Stomach smooth muscle (tissue), 2 donors: ENCODE data around the gene SLC27A4.

ENCODE experiments used
- H3K27ac ChIP-seq: one replicate; pipeline ENCODE4 v1.7.0; 2013; ENCODE audit warnings: mild to moderate bottlenecking, low read length, inconsistent platforms
- H3K27me3 ChIP-seq, 2 donors: one replicate each; pipeline ENCODE4 v1.7.0; 2013; ENCODE audit warnings: low read length in 2 of 2; ENCODE audit not compliant: insufficient read depth in 2 of 2, control insufficient read depth in 1 of 2
- H3K36me3 ChIP-seq, 2 donors: one replicate each; pipeline ENCODE4 v1.7.0; 2013; ENCODE audit warnings: low read length in 2 of 2; ENCODE audit not compliant: control insufficient read depth in 2 of 2, insufficient read depth in 2 of 2
- H3K4me1 ChIP-seq: one replicate; pipeline ENCODE4 v1.7.0; 2013; ENCODE audit warnings: low read length; ENCODE audit not compliant: control insufficient read depth, insufficient read depth
- H3K4me3 ChIP-seq, 2 donors: one replicate each; pipeline ENCODE4 v1.7.0; 2013; ENCODE audit warnings: low read length in 2 of 2
- H3K9ac ChIP-seq, 2 donors: one replicate each; pipeline ENCODE4 v1.7.0; 2013; ENCODE audit warnings: low read length in 2 of 2, mild to moderate bottlenecking in 1 of 2
- H3K9me3 ChIP-seq, 2 donors: one replicate each; pipeline ENCODE4 v1.7.0; 2013; ENCODE audit warnings: low read length in 2 of 2; ENCODE audit not compliant: control insufficient read depth in 2 of 2
- donor health status: healthy.
- donor health status: Pancreatic carcinoma.

SLC27A4 gene

GRCh38 chr9:128391956-128392301, 51.6 kb downstream of the SLC27A4 start:
- no peaks in the 10 kb centered on the region for H3K9me3 ChIP-seq
- H3K4me3 ChIP-seq, result no peak overlapping the region
- H3K27me3 ChIP-seq, result peaks cover 7 to 10% of the 10 kb centered on the region in 2 donors
- peaks cover 3% of the 10 kb centered on the region for H3K4me1 ChIP-seq
- H3K9ac ChIP-seq, result no peak overlapping the region
- peaks cover 21 to 26% of the 10 kb centered on the region in 2 donors for H3K36me3 ChIP-seq
- H3K27ac ChIP-seq, result no peak overlapping the region

GRCh38 chr9:128392302-128393144, 52.2 kb downstream of the SLC27A4 start:
- no peaks in the 10 kb centered on the region for H3K9me3 ChIP-seq
- H3K36me3 ChIP-seq, result peaks cover 18 to 22% of the 10 kb centered on the region in 2 donors
- H3K4me1 ChIP-seq, result peaks cover 8% of the 10 kb centered on the region
- no peak overlapping the region for H3K4me3 ChIP-seq
- no peak overlapping the region for H3K27ac ChIP-seq
- peaks cover 12% of the 10 kb centered on the region in 2 donors for H3K27me3 ChIP-seq
- no peak overlapping the region for H3K9ac ChIP-seq

GRCh38 chr9:128393145-128393775, 52.9 kb downstream of the SLC27A4 start:
- H3K4me1 ChIP-seq, result peaks cover 8% of the 10 kb centered on the region
- no peak overlapping the region for H3K4me3 ChIP-seq
- H3K9ac ChIP-seq, result no peak overlapping the region
- H3K27me3 ChIP-seq, result peaks cover 15 to 16% of the 10 kb centered on the region in 2 donors
- H3K9me3 ChIP-seq, result no peaks in the 10 kb centered on the region
- H3K27ac ChIP-seq, result no peak overlapping the region
- H3K36me3 ChIP-seq, result peaks cover 11 to 15% of the 10 kb centered on the region in 2 donors

GRCh38 chr9:128393970-128394369, 53.6 kb downstream of the SLC27A4 start:
- H3K9ac ChIP-seq, result no peak overlapping the region
- peaks cover 5 to 8% of the 10 kb centered on the region in 2 donors for H3K36me3 ChIP-seq
- H3K27me3 ChIP-seq, result peaks cover 15 to 16% of the 10 kb centered on the region in 2 donors
- no peaks in the 10 kb centered on the region for H3K9me3 ChIP-seq
- H3K4me1 ChIP-seq, result peaks cover 8% of the 10 kb centered on the region
- no peak overlapping the region for H3K27ac ChIP-seq
- no peak overlapping the region for H3K4me3 ChIP-seq

- Histone ChIP-seq H3K4me1 (peaks cover 8% of the 10 kb centered on the region), H3K36me3 (peaks cover 0 to 3% of the 10 kb centered on the region in 2 donors), H3K27ac (no peak overlapping the region), H3K9ac (no peak overlapping the region), H3K4me3 (no peak overlapping the region), H3K9me3 (no peaks in the 10 kb centered on the region), H3K27me3 (peaks cover 15 to 16% of the 10 kb centered on the region in 2 donors)
Measured at GRCh38 chr9:128394379-128395168, 54.2 kb downstream of the SLC27A4 start.

GRCh38 chr9:128396970-128397613, 56.8 kb downstream of the SLC27A4 start:
- Histone ChIP-seq H3K36me3 (no peaks in the 10 kb centered on the region), H3K9ac (no peak overlapping the region), H3K4me1 (peaks cover 8% of the 10 kb centered on the region), H3K27ac (no peak overlapping the region), H3K9me3 (no peaks in the 10 kb centered on the region), H3K4me3 (no peak overlapping the region), H3K27me3 (peaks cover 15 to 16% of the 10 kb centered on the region in 2 donors)

- Histone ChIP-seq H3K27ac (no peak overlapping the region), H3K9me3 (no peaks in the 10 kb centered on the region), H3K9ac (no peak overlapping the region), H3K27me3 (peaks cover 15 to 16% of the 10 kb centered on the region in 2 donors), H3K4me3 (no peak overlapping the region), H3K36me3 (no peaks in the 10 kb centered on the region), H3K4me1 (peaks cover 8% of the 10 kb centered on the region)
Measured at GRCh38 chr9:128397831-128398230, 57.5 kb downstream of the SLC27A4 start.

GRCh38 chr9:128399861-128400260, 59.5 kb downstream of the SLC27A4 start:
- no peaks in the 10 kb centered on the region for H3K9me3 ChIP-seq
- no peak overlapping the region for H3K4me3 ChIP-seq
- H3K9ac ChIP-seq, result no peak overlapping the region
- H3K4me1 ChIP-seq, result peaks cover 8% of the 10 kb centered on the region
- peaks cover 12% of the 10 kb centered on the region in 2 donors for H3K27me3 ChIP-seq
- H3K27ac ChIP-seq, result no peak overlapping the region
- H3K36me3 ChIP-seq, result no peaks in the 10 kb centered on the region

GRCh38 chr9:128404560-128404959, 64.2 kb downstream of the SLC27A4 start:
- Histone ChIP-seq H3K27ac (no peak overlapping the region), H3K36me3 (no peaks in the 10 kb centered on the region), H3K9me3 (no peaks in the 10 kb centered on the region), H3K4me1 (no peaks in the 10 kb centered on the region), H3K4me3 (no peak overlapping the region), H3K9ac (no peak overlapping the region), H3K27me3 (peaks cover 6 to 7% of the 10 kb centered on the region in 2 donors)

- H3K36me3 ChIP-seq, result no peaks in the 10 kb centered on the region
- no peaks in the 10 kb centered on the region for H3K4me1 ChIP-seq
- no peak overlapping the region for H3K4me3 ChIP-seq
- H3K27ac ChIP-seq, result no peak overlapping the region
- no peak overlapping the region for H3K9ac ChIP-seq
- H3K9me3 ChIP-seq, result no peaks in the 10 kb centered on the region
- H3K27me3 ChIP-seq, result peaks cover 6 to 7% of the 10 kb centered on the region in 2 donors
Measured at GRCh38 chr9:128405077-128405779, 64.9 kb downstream of the SLC27A4 start.
